MCF 10A (cell line): Measurements from ENCODE around the gene TBX19. TPM values are rescaled to one million over a fixed set of nuclear protein-coding genes. Genes with fewer than 3 reads are reported as not detected.
A peak's percentile ranks its signal among the peaks of the same experiment; 100 is the strongest.

Source experiments
- BruUV-seq: library from RNA; stranded (reverse); fragments of 400-500 nt; replicated peaks from 2 replicates; lab custom pipeline; 2021; lab: Mats Ljungman, UMichigan
- CTCF ChIA-PET: fragments of 300-600 bp; sonication (Branson Sonifier 250); formaldehyde crosslinking; extraction: SDS; loops from one replicate; lab custom pipeline; 2021; ENCODE audit warnings: antibody characterized with exemption, inconsistent platforms; lab: Yijun Ruan, JAX
- POLR2A ChIA-PET: fragments of 300-600, 350-650 bp; sonication (Branson Sonifier 250); formaldehyde crosslinking; extraction: SDS; loops from one replicate; lab custom pipeline; 2020; ENCODE audit warnings: antibody characterized with exemption, inconsistent platforms; lab: Yijun Ruan, JAX
- DNase-seq: peaks from one replicate; pipeline ENCODE4 v3.0.0-alpha.2; 2018; ENCODE audit not compliant: unreplicated experiment
- H3K27ac Mint-ChIP-seq: one replicate; pipeline ENCODE4 v1.8.0; 2022; ENCODE audit warnings: mild to moderate bottlenecking, low read depth, mixed read lengths; ENCODE audit not compliant: unreplicated experiment
- H3K27me3 Mint-ChIP-seq: one replicate; pipeline ENCODE4 v1.8.0; 2022; ENCODE audit warnings: mixed read lengths; ENCODE audit not compliant: insufficient read depth, unreplicated experiment
- H3K36me3 Mint-ChIP-seq: one replicate; pipeline ENCODE4 v1.8.0; 2022; ENCODE audit warnings: mild to moderate bottlenecking, moderate library complexity, mixed read lengths; ENCODE audit not compliant: insufficient read depth, unreplicated experiment
- H3K4me1 Mint-ChIP-seq: one replicate; pipeline ENCODE4 v1.8.0; 2022; ENCODE audit warnings: mixed read lengths; ENCODE audit not compliant: insufficient read depth, unreplicated experiment
- H3K4me3 Mint-ChIP-seq: one replicate; pipeline ENCODE4 v1.8.0; 2022; ENCODE audit warnings: mild to moderate bottlenecking, moderate library complexity, mixed read lengths; ENCODE audit not compliant: unreplicated experiment
- H3K9me3 Mint-ChIP-seq: one replicate; pipeline ENCODE4 v1.8.0; 2022; ENCODE audit warnings: mixed read lengths; ENCODE audit not compliant: unreplicated experiment
- CTCF ChIP-seq: fragments of 200-600 bp; IDR thresholded peaks from one replicate; pipeline ENCODE4 v1.8.0; 2022; ENCODE audit warnings: antibody characterized with exemption, mild to moderate bottlenecking; ENCODE audit not compliant: unreplicated experiment
- intact Hi-C: fragments of 100-400 bp; cut with micrococcal nuclease; formaldehyde crosslinking; loops from 2 replicates; pipeline ENCODE4 v1.14.1; 2022
- total RNA-seq: library from RNA; stranded (reverse); gene quantifications from 2 replicates; pipeline ENCODE4 v1.2.3, GENCODE V29; 2022

The TBX19 gene
- total RNA-seq, 1 experiment from 2014 or later, result 1.6 TPM

DNA sequence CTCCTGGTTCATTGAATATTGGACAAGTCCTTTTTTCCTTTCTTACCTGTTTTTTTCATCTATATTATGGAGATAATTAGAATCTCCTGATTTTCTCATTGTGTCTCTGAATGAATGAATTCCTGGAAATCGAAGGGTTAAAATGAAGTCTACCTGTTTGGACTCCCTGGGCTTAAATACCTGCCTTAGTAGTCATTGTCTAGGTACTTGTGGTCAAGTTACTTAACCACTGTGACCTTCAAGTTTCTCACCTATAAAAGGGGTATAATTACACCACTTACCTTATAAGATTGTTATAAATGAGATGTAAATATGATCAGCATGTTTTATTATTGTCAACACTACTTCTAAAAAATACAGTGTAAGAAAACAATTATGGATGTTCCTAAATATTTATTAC, 9.0 kb upstream of the TBX19 start:
- no peaks in the 10 kb centered on the region for H3K9me3 Mint-ChIP-seq
- ChIA-PET POLR2A (no interaction called here), CTCF (interaction anchor here (0.7 kb wide), 1 partner anchor 19 kb away, joined by 3 read pairs; no protein-coding TSS in a partner anchor)
- H3K27ac Mint-ChIP-seq, result no peak overlapping the region
- intact Hi-C loops, result no loop called here
- BruUV-seq, result no TSS peak
- peaks cover 4% of the 10 kb centered on the region for H3K36me3 Mint-ChIP-seq
- peaks cover 15% of the 10 kb centered on the region for H3K4me1 Mint-ChIP-seq
- peak; percentile 36 for DNase-seq
- no peaks in the 10 kb centered on the region for H3K27me3 Mint-ChIP-seq
- TF ChIP-seq CTCF, result no peak
- no peak overlapping the region for H3K4me3 Mint-ChIP-seq

DNA sequence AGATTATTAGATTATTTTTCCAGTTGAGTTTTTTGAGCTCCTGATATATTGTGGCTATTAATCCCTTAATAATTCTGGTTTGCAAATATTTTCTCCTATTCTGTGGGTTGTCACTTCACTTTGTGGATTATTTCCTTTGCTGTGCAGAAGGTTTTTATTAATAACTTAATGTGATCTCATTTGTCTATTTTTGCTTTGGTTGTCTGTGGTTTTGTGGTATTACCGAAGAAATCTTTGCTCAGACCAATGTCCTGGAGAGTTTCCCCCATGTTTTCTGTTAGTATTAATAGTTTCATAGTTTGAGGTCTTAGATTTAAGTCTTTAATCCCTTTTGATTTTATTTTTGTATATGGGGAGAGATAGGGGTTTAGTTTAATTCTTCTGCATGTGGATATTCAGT, 7.1 kb upstream of the TBX19 start:
- intact Hi-C loops, result no loop called here
- BruUV-seq, result no TSS peak
- no peaks in the 10 kb centered on the region for H3K36me3 Mint-ChIP-seq
- ChIA-PET CTCF (interaction anchor here (0.6 kb wide), 1 partner anchor 46 kb away, joined by 3 read pairs; no protein-coding TSS in a partner anchor), POLR2A (interaction anchor here (0.6 to 0.7 kb wide), 2 partner anchors 10 to 15 kb away, joined by 3 read pairs; no protein-coding TSS in a partner anchor)
- TF ChIP-seq CTCF, result no peak
- no peak overlapping the region for H3K27ac Mint-ChIP-seq
- H3K4me1 Mint-ChIP-seq, result peaks cover 5% of the 10 kb centered on the region
- DNase-seq, result no peak
- no peak overlapping the region for H3K4me3 Mint-ChIP-seq
- H3K27me3 Mint-ChIP-seq, result no peaks in the 10 kb centered on the region
- H3K9me3 Mint-ChIP-seq, result no peaks in the 10 kb centered on the region

- no peaks in the 10 kb centered on the region for H3K36me3 Mint-ChIP-seq
Observed at GRCh38 chr1:168279253-168279652, 1.4 kb upstream of the TBX19 start.

More at GRCh38 chr1:168279253-168279652, 1.4 kb upstream of the TBX19 start:
- Mint-ChIP-seq H3K27me3 (no peaks in the 10 kb centered on the region), H3K4me1 (no peaks in the 10 kb centered on the region), H3K9me3 (no peaks in the 10 kb centered on the region), H3K27ac (no peak overlapping the region), H3K4me3 (no peak overlapping the region)
- CTCF ChIA-PET, result interaction anchor here (0.5 to 1.2 kb wide), 8 partner anchors 14 to 1190 kb away, joined by 3 to 8 read pairs (median 3); no protein-coding TSS in a partner anchor
- no TSS peak for BruUV-seq
- POLR2A ChIA-PET, result interaction anchor here (0.7 kb wide), 1 partner anchor 845 kb away, joined by 4 read pairs; no protein-coding TSS in a partner anchor
- TF ChIP-seq CTCF, result no peak
- no peak for DNase-seq
- intact Hi-C loops, result no loop called here
